ENCODE results near the gene ABCG2. TPM values are rescaled to one million over a fixed set of nuclear protein-coding genes. Genes with fewer than 3 reads are reported as not detected.

The ABCG2 gene
- polyA plus RNA-seq, 1 of the 3 experiments (the other 2 are of a cell fraction) = 0.02 TPM

- H3K9ac ChIP-seq = no peak overlapping the region
- no peak overlapping the region for H2AFZ ChIP-seq (ENCODE audit: low read depth)
- H3K4me3 ChIP-seq (ENCODE audit: low read depth in 2 of 2, low read length in 1 of 2) = no peak overlapping the region
- no peak for DNase-seq
- no peak for TF ChIP-seq EP300 (IDR thresholded peaks at IDR 0.05; ENCODE audit: borderline replicate concordance in 1 of 2, low read depth in 1 of 2, low read length in 1 of 2)
- TF ChIP-seq, protein P1, sequence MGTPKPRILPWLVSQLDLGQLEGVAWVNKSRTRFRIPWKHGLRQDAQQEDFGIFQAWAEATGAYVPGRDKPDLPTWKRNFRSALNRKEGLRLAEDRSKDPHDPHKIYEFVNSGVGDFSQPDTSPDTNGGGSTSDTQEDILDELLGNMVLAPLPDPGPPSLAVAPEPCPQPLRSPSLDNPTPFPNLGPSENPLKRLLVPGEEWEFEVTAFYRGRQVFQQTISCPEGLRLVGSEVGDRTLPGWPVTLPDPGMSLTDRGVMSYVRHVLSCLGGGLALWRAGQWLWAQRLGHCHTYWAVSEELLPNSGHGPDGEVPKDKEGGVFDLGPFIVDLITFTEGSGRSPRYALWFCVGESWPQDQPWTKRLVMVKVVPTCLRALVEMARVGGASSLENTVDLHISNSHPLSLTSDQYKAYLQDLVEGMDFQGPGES (IDR thresholded peaks at IDR 0.05; ENCODE audit: low read depth, low read length) = no peak
- no peak for TF ChIP-seq YY1 (IDR thresholded peaks at IDR 0.05; ENCODE audit: low read depth)
- no peak for TF ChIP-seq FOXJ3 (CRISPR knock-in tag; IDR thresholded peaks at IDR 0.05)
- TF ChIP-seq, protein P2, sequence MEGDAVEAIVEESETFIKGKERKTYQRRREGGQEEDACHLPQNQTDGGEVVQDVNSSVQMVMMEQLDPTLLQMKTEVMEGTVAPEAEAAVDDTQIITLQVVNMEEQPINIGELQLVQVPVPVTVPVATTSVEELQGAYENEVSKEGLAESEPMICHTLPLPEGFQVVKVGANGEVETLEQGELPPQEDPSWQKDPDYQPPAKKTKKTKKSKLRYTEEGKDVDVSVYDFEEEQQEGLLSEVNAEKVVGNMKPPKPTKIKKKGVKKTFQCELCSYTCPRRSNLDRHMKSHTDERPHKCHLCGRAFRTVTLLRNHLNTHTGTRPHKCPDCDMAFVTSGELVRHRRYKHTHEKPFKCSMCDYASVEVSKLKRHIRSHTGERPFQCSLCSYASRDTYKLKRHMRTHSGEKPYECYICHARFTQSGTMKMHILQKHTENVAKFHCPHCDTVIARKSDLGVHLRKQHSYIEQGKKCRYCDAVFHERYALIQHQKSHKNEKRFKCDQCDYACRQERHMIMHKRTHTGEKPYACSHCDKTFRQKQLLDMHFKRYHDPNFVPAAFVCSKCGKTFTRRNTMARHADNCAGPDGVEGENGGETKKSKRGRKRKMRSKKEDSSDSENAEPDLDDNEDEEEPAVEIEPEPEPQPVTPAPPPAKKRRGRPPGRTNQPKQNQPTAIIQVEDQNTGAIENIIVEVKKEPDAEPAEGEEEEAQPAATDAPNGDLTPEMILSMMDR (IDR thresholded peaks at IDR 0.05) = no peak
- no peak for TF ChIP-seq SMC3 (IDR thresholded peaks at IDR 0.05; ENCODE audit: low read depth, low read length)
- TF ChIP-seq PBX3 (IDR thresholded peaks at IDR 0.05) = no peak
- no peak for TF ChIP-seq TAF1 (IDR thresholded peaks at IDR 0.05; ENCODE audit: borderline replicate concordance, low read depth, low read length)
- no peak for TF ChIP-seq RXRA (IDR thresholded peaks at IDR 0.05; ENCODE audit: borderline replicate concordance, low read depth)
- TF ChIP-seq MEF2A (IDR thresholded peaks at IDR 0.05; ENCODE audit: borderline replicate concordance, low read depth) = no peak
- TF ChIP-seq NFIC (IDR thresholded peaks at IDR 0.05; ENCODE audit: borderline replicate concordance) = no peak
- TF ChIP-seq EZH2phosphoT487 (IDR thresholded peaks at IDR 0.05; ENCODE audit: borderline replicate concordance, low read depth) = no peak
- TF ChIP-seq TEAD4 (IDR thresholded peaks at IDR 0.05; ENCODE audit: borderline replicate concordance, insufficient read depth) = no peak
- TF ChIP-seq JUND (IDR thresholded peaks at IDR 0.05) = no peak
- no peak for TF ChIP-seq FOXM1 (IDR thresholded peaks at IDR 0.05; ENCODE audit: low read depth)
- no peak for TF ChIP-seq MXI1 (IDR thresholded peaks at IDR 0.05; ENCODE audit: low read depth, low read length)
- no peak for TF ChIP-seq ZBTB33 (IDR thresholded peaks at IDR 0.05; ENCODE audit: borderline replicate concordance, low read depth)
- ChIA-PET POLR2A (no interaction called here), CTCF (interaction anchor here (0.7 to 1.8 kb wide), 6 partner anchors 8 to 456 kb away, joined by 3 to 7 read pairs (median 4); no protein-coding TSS in a partner anchor)
- no peaks in the 10 kb centered on the region for H3K79me2 ChIP-seq (ENCODE audit: insufficient read depth)
- H3K4me1 ChIP-seq (ENCODE audit: control insufficient read depth in 1 of 2, insufficient read depth in 2 of 2, low read depth in 1 of 2, low read length in 1 of 2) = no peaks in the 10 kb centered on the region
- no peaks in the 10 kb centered on the region for H3K27me3 ChIP-seq (ENCODE audit: insufficient read depth)
- no peaks in the 10 kb centered on the region for H3K9me3 ChIP-seq
- no peaks in the 10 kb centered on the region for H3F3A ChIP-seq (replicated peaks; ENCODE audit: insufficient read depth)
- no peaks in the 10 kb centered on the region for H3K36me3 ChIP-seq (replicated peaks in 1 of 2; ENCODE audit: control insufficient read depth in 1 of 2, insufficient read depth in 2 of 2, low read length in 1 of 2)
- H3K9me2 ChIP-seq = no peaks in the 10 kb centered on the region
- H3K27ac ChIP-seq (ENCODE audit: low read depth in 2 of 2, low read length in 1 of 2) = no peak overlapping the region
- H4K20me1 ChIP-seq (ENCODE audit: insufficient read depth) = no peaks in the 10 kb centered on the region
- 60% methylated on average over 4 of the region's 4 CpGs for WGBS (ENCODE audit: low lambda C conversion rate)
- no peak overlapping the region for H3K4me2 ChIP-seq
Measured at GRCh38 chr4:88208156-88208555, 49.7 kb upstream of the ABCG2 start.
